VCaP (cell line): ENCODE results near the gene HMBS.

Experiments
- H3K27ac ChIP-seq: fragments of 450-650 bp; 2 replicates; pipeline ENCODE4 v1.5.1; 2017
- TF ChIP-seq, protein P1 (sequence below): fragments of 450-650 bp; conservative IDR thresholded peaks from 2 replicates; pipeline ENCODE4 v1.5.1; 2017; ENCODE audit warnings: mild to moderate bottlenecking, moderate library complexity

The HMBS gene

DNA sequence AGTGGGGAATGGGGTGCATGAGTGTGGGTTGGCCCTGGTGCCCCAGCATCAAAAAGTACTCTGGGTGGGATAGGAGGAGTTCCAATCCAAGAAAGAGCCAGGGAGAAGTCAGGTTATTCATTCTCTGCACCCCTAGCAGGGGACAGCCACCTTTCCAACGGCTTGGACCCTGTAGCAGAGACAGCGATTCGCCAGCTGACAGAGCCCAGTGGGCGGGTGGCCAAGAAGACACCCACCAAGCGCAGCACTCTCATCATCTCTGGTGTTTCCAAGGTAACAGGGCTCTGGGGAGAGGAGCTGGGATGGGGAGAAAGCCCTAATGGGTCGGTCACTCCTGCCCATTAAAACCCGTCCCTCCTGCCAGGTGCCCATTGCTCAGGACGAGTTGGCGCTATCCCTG is 29.0 kb downstream of the HMBS start:
- no peak overlapping the region for H3K27ac ChIP-seq
- TF ChIP-seq, protein P1, sequence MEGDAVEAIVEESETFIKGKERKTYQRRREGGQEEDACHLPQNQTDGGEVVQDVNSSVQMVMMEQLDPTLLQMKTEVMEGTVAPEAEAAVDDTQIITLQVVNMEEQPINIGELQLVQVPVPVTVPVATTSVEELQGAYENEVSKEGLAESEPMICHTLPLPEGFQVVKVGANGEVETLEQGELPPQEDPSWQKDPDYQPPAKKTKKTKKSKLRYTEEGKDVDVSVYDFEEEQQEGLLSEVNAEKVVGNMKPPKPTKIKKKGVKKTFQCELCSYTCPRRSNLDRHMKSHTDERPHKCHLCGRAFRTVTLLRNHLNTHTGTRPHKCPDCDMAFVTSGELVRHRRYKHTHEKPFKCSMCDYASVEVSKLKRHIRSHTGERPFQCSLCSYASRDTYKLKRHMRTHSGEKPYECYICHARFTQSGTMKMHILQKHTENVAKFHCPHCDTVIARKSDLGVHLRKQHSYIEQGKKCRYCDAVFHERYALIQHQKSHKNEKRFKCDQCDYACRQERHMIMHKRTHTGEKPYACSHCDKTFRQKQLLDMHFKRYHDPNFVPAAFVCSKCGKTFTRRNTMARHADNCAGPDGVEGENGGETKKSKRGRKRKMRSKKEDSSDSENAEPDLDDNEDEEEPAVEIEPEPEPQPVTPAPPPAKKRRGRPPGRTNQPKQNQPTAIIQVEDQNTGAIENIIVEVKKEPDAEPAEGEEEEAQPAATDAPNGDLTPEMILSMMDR: no peak

DNA sequence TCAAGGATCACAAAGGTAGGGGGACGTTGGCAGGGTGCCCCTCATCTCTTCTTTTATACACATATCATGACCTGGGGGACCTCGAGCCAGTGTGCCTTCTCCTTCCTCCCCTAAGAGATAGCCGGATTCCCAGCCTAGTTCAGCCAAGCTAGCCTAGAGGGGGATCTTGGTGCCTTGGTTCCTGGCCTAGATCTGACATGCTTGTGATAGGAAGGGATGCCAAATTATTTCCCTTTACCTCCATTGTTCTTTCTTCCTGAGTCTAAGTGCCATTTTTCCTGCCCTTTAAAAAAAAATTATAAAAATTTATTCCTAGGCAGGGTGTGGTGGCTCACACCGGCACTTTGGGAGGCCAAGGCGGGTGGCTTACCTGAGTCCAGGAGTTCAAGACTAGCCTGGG is 29.7 kb downstream of the HMBS start:
- TF ChIP-seq, protein P1: no peak
- H3K27ac ChIP-seq: no peak overlapping the region

DNA sequence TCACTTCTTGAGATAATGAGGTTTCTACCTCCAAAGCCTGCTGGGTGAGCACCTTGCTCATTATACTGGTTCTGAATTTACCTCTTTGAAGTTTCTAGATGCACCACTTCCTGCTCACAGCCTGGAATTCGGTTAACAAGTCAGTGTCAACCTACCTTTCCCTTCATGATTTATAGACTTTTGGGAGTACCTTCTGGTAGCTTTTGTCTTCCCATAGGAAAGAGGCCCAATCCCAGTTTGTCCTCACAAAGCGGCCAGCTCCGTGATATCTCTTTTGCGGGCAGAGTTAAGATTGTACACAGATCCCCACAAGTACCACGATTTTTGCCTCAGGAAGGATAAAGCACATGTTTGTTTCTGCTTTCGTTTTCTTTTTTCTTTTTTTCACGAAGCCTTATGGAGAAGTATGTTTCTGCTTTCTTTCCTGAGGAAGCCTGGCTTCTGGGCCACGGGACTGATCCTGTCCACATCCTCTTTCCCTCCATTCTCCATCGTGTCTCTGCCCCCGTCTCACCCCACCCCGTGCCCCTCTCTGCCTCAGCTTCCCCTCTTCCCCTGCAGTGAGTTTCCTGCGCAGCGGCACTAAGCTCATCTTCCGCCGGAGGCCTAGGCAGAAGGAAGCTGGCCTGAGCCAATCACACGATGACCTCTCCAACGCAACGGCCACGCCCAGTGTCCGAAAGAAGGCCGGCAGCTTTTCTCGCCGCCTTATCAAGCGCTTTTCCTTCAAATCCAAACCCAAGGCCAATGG is 31.0 kb downstream of the HMBS start:
- no peak overlapping the region for H3K27ac ChIP-seq
- TF ChIP-seq, protein P1: no peak

DNA sequence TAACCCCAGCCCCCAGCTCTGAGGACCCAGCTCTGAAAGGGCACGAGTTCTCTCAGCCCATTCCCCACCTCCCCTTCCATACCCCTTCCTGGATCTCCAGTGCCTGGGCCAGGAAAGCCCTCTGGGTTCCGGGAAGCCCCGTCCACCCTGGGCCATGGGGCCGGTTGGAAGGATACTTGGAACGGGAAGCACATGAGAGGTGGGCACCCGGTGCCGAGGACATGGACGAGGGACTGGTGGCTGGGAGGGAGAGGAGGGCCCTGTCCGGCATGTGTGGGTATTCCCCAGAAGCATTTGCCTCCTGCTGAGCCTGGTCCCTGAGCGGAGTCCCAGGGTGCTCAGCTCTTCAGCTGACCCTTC is 31.5 kb downstream of the HMBS start:
- TF ChIP-seq, protein P1: no peak
- H3K27ac ChIP-seq: no peak overlapping the region

DNA sequence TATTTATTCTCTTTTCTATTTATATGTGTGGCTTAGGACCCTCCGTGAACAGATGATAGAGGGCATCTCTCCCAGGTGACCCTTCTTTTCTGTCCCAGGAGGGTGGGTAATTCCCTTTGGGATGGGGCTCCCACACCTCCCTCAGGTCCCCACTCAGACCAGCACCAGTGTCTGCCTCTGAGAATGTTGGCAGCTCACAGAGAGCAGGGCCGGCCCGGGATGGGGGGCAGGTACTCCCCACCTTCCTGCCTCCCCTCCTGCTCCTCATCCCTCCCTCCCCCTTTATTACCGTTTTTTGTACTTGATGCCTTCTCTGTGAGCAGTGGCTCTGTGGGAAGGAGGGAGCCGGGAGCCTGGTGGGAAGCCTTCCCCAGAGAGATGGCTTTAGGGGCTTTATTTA is 31.9 kb downstream of the HMBS start:
- H3K27ac ChIP-seq: no peak overlapping the region
- TF ChIP-seq, protein P1: no peak

DNA sequence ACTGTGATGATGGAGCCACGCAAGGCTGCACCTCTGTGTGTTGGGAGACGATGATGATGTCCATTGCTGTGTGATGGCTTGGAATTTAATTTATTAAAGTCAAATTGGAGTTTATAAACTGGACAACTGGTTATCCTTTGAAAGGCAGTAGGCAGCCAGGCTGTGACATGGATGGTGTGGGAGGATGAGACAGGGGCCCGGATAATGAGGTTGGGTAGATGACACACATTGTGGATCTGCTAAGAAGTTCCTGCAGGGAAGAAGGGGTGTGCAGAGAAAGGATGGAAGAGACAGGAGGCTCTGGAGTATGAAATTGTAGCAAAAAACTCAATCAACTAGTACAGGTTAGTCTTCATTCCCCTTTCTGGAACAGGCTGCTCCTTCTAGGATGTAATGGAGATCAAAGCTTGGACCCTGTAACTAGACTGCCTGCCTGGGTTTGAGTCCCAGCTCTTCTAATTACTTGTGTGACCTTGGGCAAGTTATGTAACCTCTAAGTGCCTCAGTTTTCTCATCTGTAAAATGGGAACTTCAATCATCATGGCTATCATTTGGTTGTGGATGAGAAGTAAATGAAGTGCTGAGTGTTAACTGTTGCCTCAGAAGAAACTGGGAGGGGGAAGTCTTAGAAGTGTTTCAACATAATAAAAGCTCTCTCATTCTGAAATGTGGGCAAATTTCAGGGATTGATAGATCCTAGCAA is 32.5 kb downstream of the HMBS start:
- no peak overlapping the region for H3K27ac ChIP-seq

DNA sequence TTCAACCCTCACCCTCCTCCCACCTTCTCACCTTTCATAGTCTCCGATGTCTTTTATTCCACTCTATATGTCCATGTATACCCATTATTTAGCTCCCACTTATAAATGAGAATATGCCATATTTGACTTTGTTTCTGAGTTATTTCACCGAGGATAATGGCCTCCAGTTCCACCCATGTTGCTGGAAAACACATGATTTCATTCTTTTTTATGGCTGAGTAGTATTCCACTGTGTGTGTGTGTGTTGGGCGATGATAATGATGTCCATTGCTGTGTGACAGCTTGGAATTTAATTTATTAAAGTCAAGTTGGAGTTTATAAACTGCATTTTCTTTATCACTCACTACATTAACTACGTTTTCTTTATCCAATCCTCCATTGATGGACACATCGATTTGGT is 33.5 kb downstream of the HMBS start:
- TF ChIP-seq, protein P1: no peak
- no peak overlapping the region for H3K27ac ChIP-seq

More for the DNA sequence above, 32.5 kb downstream of the HMBS start:
- TF ChIP-seq, protein P1: no peak
